CD4-positive, alpha-beta T cell treated with Interleukin-17A for 1 hour (primary cell): Measurements from ENCODE around the gene PROK2.

ENCODE experiments used
- DNase-seq: peaks from one replicate; pipeline ENCODE4 v3.0.0-alpha.2; 2020

PROK2 gene

GRCh38 chr3:71784914-71785531 is at the start of gene PROK2:
TSS of gene PROK2 (minus strand) at chr3:71785148. CDS start at chr3:71785052, 96 bp downstream.
- DNase-seq, result peak; percentile 20

- no peak for DNase-seq
Observed at GRCh38 chr3:71831599-71831998, 46.7 kb upstream of the PROK2 start.

- no peak for DNase-seq
Observed at GRCh38 chr3:71825551-71826283, 40.8 kb upstream of the PROK2 start.

GRCh38 chr3:71821116-71821515 is 36.2 kb upstream of the PROK2 start:
- no peak for DNase-seq

- DNase-seq, result no peak
Observed at GRCh38 chr3:71817262-71817661, 32.3 kb upstream of the PROK2 start.

GRCh38 chr3:71816767-71817156 is 31.8 kb upstream of the PROK2 start:
- DNase-seq, result no peak

- no peak for DNase-seq
Observed at GRCh38 chr3:71815340-71816067, 30.6 kb upstream of the PROK2 start.

- DNase-seq, result no peak
Observed at GRCh38 chr3:71813704-71814103, 28.8 kb upstream of the PROK2 start.

GRCh38 chr3:71813073-71813472 is 28.1 kb upstream of the PROK2 start:
- no peak for DNase-seq

- DNase-seq, result no peak
Observed at GRCh38 chr3:71810056-71810455, 25.1 kb upstream of the PROK2 start.

GRCh38 chr3:71809321-71810026 is 24.5 kb upstream of the PROK2 start:
- no peak for DNase-seq

GRCh38 chr3:71806736-71807135 is 21.8 kb upstream of the PROK2 start:
- DNase-seq, result no peak

GRCh38 chr3:71805691-71806090 is 20.7 kb upstream of the PROK2 start:
- DNase-seq, result no peak

GRCh38 chr3:71805199-71805598 is 20.3 kb upstream of the PROK2 start:
- peak; percentile 5 for DNase-seq

- no peak for DNase-seq
Observed at GRCh38 chr3:71803248-71803647, 18.3 kb upstream of the PROK2 start.

- DNase-seq, result no peak
Observed at GRCh38 chr3:71801986-71802385, 17.0 kb upstream of the PROK2 start.

GRCh38 chr3:71800023-71800422 is 15.1 kb upstream of the PROK2 start:
- DNase-seq, result no peak

- DNase-seq, result no peak
Observed at GRCh38 chr3:71797455-71797854, 12.5 kb upstream of the PROK2 start.

- no peak for DNase-seq
Observed at GRCh38 chr3:71796290-71796689, 11.3 kb upstream of the PROK2 start.

GRCh38 chr3:71791634-71792033 is 6.7 kb upstream of the PROK2 start:
- DNase-seq, result no peak

GRCh38 chr3:71789922-71790321 is 5.0 kb upstream of the PROK2 start:
- no peak for DNase-seq

- DNase-seq, result no peak
Observed at GRCh38 chr3:71787851-71788405, 3.0 kb upstream of the PROK2 start.

GRCh38 chr3:71786551-71786950 is 1.6 kb upstream of the PROK2 start:
- DNase-seq, result no peak
